Karpas-422 (cell line): ENCODE data around the gene GLT1D1. TPM values are rescaled to one million over a fixed set of nuclear protein-coding genes. Genes with fewer than 3 reads are reported as not detected.

Experiments
- DNase-seq: peaks from one replicate; pipeline ENCODE4 v3.0.0-alpha.2; 2015
- H2AFZ ChIP-seq: fragments of 200-600 bp; sonication (generic); 2 replicates; pipeline ENCODE4 v1.6.1; 2014; ENCODE audit warnings: antibody characterized with exemption, low read length, mixed read lengths
- H3K27ac ChIP-seq: fragments of 200-600 bp; sonication (generic); 2 replicates; pipeline ENCODE4 v1.5.1; 2014; ENCODE audit warnings: mild to moderate bottlenecking, low read length, moderate library complexity
- H3K27me3 ChIP-seq: fragments of 200-600 bp; sonication (generic); 2 replicates; pipeline ENCODE4 v1.6.1; 2014; ENCODE audit warnings: low read length, mixed read lengths
- H3K36me3 ChIP-seq: fragments of 200-600 bp; sonication (generic); 2 replicates; pipeline ENCODE4 v1.6.1; 2014; ENCODE audit warnings: low read length, mixed read lengths; ENCODE audit not compliant: insufficient read depth
- H3K4me1 ChIP-seq: fragments of 200-600 bp; sonication (generic); 2 replicates; pipeline ENCODE4 v1.6.1; 2014; ENCODE audit warnings: mild to moderate bottlenecking, low read length, mixed read lengths
- H3K4me2 ChIP-seq: fragments of 200-600 bp; sonication (generic); 2 replicates; pipeline ENCODE4 v1.6.1; 2014; ENCODE audit warnings: low read length, low read depth, mild to moderate bottlenecking; ENCODE audit not compliant: poor library complexity, severe bottlenecking
- H3K4me3 ChIP-seq: fragments of 200-600 bp; sonication (generic); 2 replicates; pipeline ENCODE4 v1.5.1; 2014; ENCODE audit warnings: mild to moderate bottlenecking, antibody characterized with exemption, low read length, mixed read lengths
- H3K79me2 ChIP-seq: fragments of 200-600 bp; sonication (generic); 2 replicates; pipeline ENCODE4 v1.6.1; 2014; ENCODE audit warnings: mild to moderate bottlenecking, low read length, mixed read lengths
- H3K9ac ChIP-seq: fragments of 200-600 bp; sonication (generic); 2 replicates; pipeline ENCODE4 v1.6.0; 2014; ENCODE audit warnings: low read length
- H3K9me2 ChIP-seq: fragments of 200-600 bp; sonication (generic), shearing (Covaris generic); replicated peaks from 2 replicates; pipeline ENCODE4 v1.6.0; 2014; ENCODE audit warnings: mild to moderate bottlenecking, low read length, moderate library complexity; ENCODE audit not compliant: insufficient read depth
- H3K9me3 ChIP-seq: fragments of 300-700, 200-600 bp; sonication (generic); 2 replicates; pipeline ENCODE4 v1.6.1; 2014; ENCODE audit warnings: low read length, mixed read lengths
- H4K20me1 ChIP-seq: fragments of 200-600 bp; sonication (generic); 2 replicates; pipeline ENCODE4 v1.6.1; 2014; ENCODE audit warnings: mild to moderate bottlenecking, antibody characterized with exemption, low read length, low read depth; ENCODE audit not compliant: insufficient read depth
- total RNA-seq: library from RNA; depleted of rRNA; stranded (reverse); fragments of >200 nt; shearing (Covaris generic); gene quantifications from 2 replicates; pipeline ENCODE4 v1.2.3, GENCODE V29; 2014; ENCODE audit warnings: low replicate concordance

GLT1D1 gene
- total RNA-seq, 1 experiment from 2014 or later, result not detected

DNA sequence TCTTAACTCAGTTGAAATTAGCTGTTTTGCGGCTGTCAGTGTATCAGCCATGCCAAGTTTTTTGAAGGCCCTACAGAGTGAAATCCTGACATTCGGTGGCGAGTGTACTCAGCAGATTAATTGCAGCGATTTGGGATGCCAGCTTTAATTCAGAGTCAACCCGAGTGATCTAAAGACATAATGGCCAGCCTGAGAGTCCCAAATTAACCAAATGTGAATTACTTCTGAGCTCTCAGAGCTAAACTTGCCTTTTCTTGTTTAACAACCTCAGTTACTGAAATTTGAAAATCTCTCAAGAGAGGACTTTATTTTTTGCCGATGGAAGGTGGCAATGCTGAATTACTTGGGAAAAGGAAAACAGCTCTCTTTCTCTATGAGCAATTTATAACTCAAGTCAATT lies 148.5 kb downstream of the GLT1D1 start:
- H3K4me1 ChIP-seq, result no peaks in the 10 kb centered on the region
- no peak overlapping the region for H2AFZ ChIP-seq
- H3K36me3 ChIP-seq, result no peaks in the 10 kb centered on the region
- no peaks in the 10 kb centered on the region for H4K20me1 ChIP-seq
- no peaks in the 10 kb centered on the region for H3K9me2 ChIP-seq
- H3K27me3 ChIP-seq, result no peaks in the 10 kb centered on the region
- no peaks in the 10 kb centered on the region for H3K9me3 ChIP-seq
- H3K4me2 ChIP-seq, result no peak overlapping the region
- no peak overlapping the region for H3K4me3 ChIP-seq
- H3K9ac ChIP-seq, result no peak overlapping the region
- H3K79me2 ChIP-seq, result no peaks in the 10 kb centered on the region
- H3K27ac ChIP-seq, result no peak overlapping the region
- no peak for DNase-seq

GRCh38 chr12:129002427-129002826 lies 149.1 kb downstream of the GLT1D1 start:
- Histone ChIP-seq H3K79me2 (no peaks in the 10 kb centered on the region), H3K4me2 (no peak overlapping the region), H3K4me3 (no peak overlapping the region), H3K27me3 (no peaks in the 10 kb centered on the region), H3K27ac (no peak overlapping the region), H3K36me3 (no peaks in the 10 kb centered on the region), H3K9ac (no peak overlapping the region), H2AFZ (no peak overlapping the region), H4K20me1 (no peaks in the 10 kb centered on the region), H3K4me1 (no peaks in the 10 kb centered on the region), H3K9me3 (no peaks in the 10 kb centered on the region), H3K9me2 (no peaks in the 10 kb centered on the region)
- DNase-seq, result no peak

GRCh38 chr12:129005416-129005815 lies 152.1 kb downstream of the GLT1D1 start:
- Histone ChIP-seq H3K4me2 (no peak overlapping the region), H3K4me3 (no peak overlapping the region), H3K27me3 (no peaks in the 10 kb centered on the region), H2AFZ (no peak overlapping the region), H4K20me1 (no peaks in the 10 kb centered on the region), H3K9me2 (no peaks in the 10 kb centered on the region), H3K27ac (no peak overlapping the region), H3K9me3 (no peaks in the 10 kb centered on the region), H3K9ac (no peak overlapping the region), H3K79me2 (no peaks in the 10 kb centered on the region), H3K36me3 (no peaks in the 10 kb centered on the region), H3K4me1 (no peaks in the 10 kb centered on the region)
- no peak for DNase-seq

DNA sequence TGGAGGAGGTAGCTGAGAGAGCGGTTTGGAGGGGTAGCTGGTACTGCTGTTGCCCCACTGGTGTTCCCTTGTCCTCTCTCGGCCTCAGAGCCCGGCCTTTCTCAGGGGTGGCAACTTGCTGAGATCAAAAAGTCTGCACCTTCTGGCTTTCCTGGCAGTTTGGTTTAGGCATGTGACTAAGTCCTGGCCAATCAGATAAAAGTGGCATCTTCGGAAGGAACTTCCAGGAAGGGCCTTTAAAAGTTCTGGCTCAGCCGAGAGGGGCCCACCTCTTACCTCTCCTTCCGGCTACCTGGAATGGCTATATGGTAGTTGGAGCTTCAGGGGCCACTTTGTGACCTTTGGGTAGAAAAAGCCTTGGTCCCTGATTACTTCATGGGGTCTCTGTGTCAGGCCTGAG lies 152.6 kb downstream of the GLT1D1 start:
- H3K4me1 ChIP-seq, result no peaks in the 10 kb centered on the region
- H3K79me2 ChIP-seq, result no peaks in the 10 kb centered on the region
- no peaks in the 10 kb centered on the region for H3K9me3 ChIP-seq
- H2AFZ ChIP-seq, result no peak overlapping the region
- H3K36me3 ChIP-seq, result no peaks in the 10 kb centered on the region
- H3K9me2 ChIP-seq, result no peaks in the 10 kb centered on the region
- no peak overlapping the region for H3K27ac ChIP-seq
- no peak for DNase-seq
- H3K4me2 ChIP-seq, result no peak overlapping the region
- no peak overlapping the region for H3K9ac ChIP-seq
- no peaks in the 10 kb centered on the region for H3K27me3 ChIP-seq
- no peak overlapping the region for H3K4me3 ChIP-seq
- H4K20me1 ChIP-seq, result no peaks in the 10 kb centered on the region

- Histone ChIP-seq H3K27me3 (no peaks in the 10 kb centered on the region), H2AFZ (no peak overlapping the region), H3K9ac (no peak overlapping the region), H4K20me1 (no peaks in the 10 kb centered on the region), H3K9me2 (no peaks in the 10 kb centered on the region), H3K79me2 (no peaks in the 10 kb centered on the region), H3K4me1 (no peaks in the 10 kb centered on the region), H3K36me3 (no peaks in the 10 kb centered on the region), H3K4me3 (no peak overlapping the region), H3K4me2 (no peak overlapping the region), H3K27ac (no peak overlapping the region), H3K9me3 (no peaks in the 10 kb centered on the region)
- no peak for DNase-seq
Observed at GRCh38 chr12:129009833-129010622, 156.8 kb downstream of the GLT1D1 start.

DNA sequence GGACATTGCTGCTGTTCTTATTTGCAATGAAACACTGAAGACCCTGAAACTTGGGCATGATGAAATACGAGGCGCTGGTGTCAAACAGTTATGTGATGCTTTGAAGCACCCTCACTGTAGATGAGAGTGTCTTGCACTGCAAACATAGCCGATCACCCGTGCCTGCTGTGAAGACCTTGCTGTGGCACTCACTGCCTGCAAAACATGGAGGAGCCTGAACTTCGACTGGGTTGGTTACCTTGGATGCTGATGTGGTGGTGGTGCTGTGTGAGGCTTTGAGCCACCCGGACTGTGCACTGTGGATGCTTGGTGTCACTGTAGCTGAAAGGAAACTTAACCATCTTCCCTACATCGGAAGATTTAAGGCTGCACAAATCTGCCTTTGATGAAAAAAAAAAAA lies 162.9 kb downstream of the GLT1D1 start:
- DNase-seq, result no peak
- Histone ChIP-seq H3K27me3 (no peaks in the 10 kb centered on the region), H3K9ac (no peak overlapping the region), H2AFZ (no peak overlapping the region), H3K36me3 (no peaks in the 10 kb centered on the region), H3K27ac (no peak overlapping the region), H3K4me3 (no peak overlapping the region), H4K20me1 (no peaks in the 10 kb centered on the region), H3K4me2 (no peak overlapping the region), H3K9me3 (no peaks in the 10 kb centered on the region; the same call in 1 of the 2 replicates), H3K79me2 (no peaks in the 10 kb centered on the region), H3K4me1 (no peaks in the 10 kb centered on the region), H3K9me2 (no peaks in the 10 kb centered on the region)

GRCh38 chr12:129025055-129025454 lies 171.8 kb downstream of the GLT1D1 start:
- no peaks in the 10 kb centered on the region for H3K9me2 ChIP-seq
- DNase-seq, result no peak

DNA sequence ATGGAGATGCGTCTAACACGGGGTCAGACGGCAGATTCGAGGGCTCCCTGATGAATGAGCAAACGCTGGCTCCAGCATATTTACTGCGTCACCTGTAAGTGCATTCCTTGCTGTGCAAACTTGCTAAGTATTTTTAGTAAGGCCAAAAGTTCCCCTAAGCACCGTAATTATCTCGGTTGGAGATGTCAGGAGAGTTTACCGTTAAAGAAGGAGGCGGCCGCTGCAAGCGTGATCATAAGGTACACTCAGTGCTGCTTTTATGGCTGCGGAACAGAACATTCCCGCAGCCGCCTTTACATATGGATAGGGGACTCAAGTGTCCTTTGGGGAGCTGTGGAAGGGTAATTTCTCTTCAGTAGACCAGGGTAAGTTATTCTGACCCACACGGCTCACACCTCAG lies 175.6 kb downstream of the GLT1D1 start:
- Histone ChIP-seq H3K9ac (no peak overlapping the region), H4K20me1 (no peaks in the 10 kb centered on the region), H3K36me3 (no peaks in the 10 kb centered on the region), H3K4me3 (no peak overlapping the region), H3K9me2 (no peaks in the 10 kb centered on the region), H3K4me2 (no peak overlapping the region), H3K79me2 (no peaks in the 10 kb centered on the region), H3K4me1 (no peaks in the 10 kb centered on the region), H3K27me3 (no peaks in the 10 kb centered on the region), H2AFZ (no peak overlapping the region), H3K9me3 (no peaks in the 10 kb centered on the region), H3K27ac (no peak overlapping the region)
- DNase-seq, result no peak

More at GRCh38 chr12:129025055-129025454, 171.8 kb downstream of the GLT1D1 start:
- no peaks in the 10 kb centered on the region for H4K20me1 ChIP-seq
- no peak overlapping the region for H3K4me3 ChIP-seq
- H3K79me2 ChIP-seq, result no peaks in the 10 kb centered on the region
- no peaks in the 10 kb centered on the region for H3K27me3 ChIP-seq
- no peak overlapping the region for H3K27ac ChIP-seq
- no peak overlapping the region for H3K9ac ChIP-seq
- no peaks in the 10 kb centered on the region for H3K9me3 ChIP-seq
- no peak overlapping the region for H2AFZ ChIP-seq
- no peaks in the 10 kb centered on the region for H3K4me1 ChIP-seq
- no peak overlapping the region for H3K4me2 ChIP-seq
- H3K36me3 ChIP-seq, result no peaks in the 10 kb centered on the region
